HepG2 (cell line): ENCODE measurements around the gene MAPK12. TPM values are rescaled to one million over a fixed set of nuclear protein-coding genes. Genes with fewer than 3 reads are reported as not detected.

Experiments used
- ATAC-seq: fragments of 200-7000 bp; cut with Tn5 transposase; 3 replicates; pipeline ENCODE4 v1.9.1; 2020; ENCODE audit warnings: mild to moderate bottlenecking, moderate library complexity
- BruUV-seq: library from RNA; stranded (reverse); fragments of 400-500 nt; replicated peaks from 2 replicates; lab custom pipeline; 2021; lab: Mats Ljungman, UMichigan
- CTCF ChIA-PET: fragments of 300-600 bp; formaldehyde crosslinking; extraction: SDS; loops from one replicate; lab custom pipeline; 2021; ENCODE audit warnings: low total read pairs, inconsistent platforms, low intra/inter-chr PET ratio; lab: Yijun Ruan, JAX
- POLR2A ChIA-PET: fragments of 350-600 bp; sonication (Branson Sonifier 250); formaldehyde crosslinking; loops from one replicate; lab custom pipeline; 2020; ENCODE audit warnings: antibody characterized with exemption, inconsistent platforms; lab: Yijun Ruan, JAX
- DNase-seq: peaks from one replicate; pipeline ENCODE4 v3.0.0-alpha.2; 2015; ENCODE audit warnings: low spot score
- FAIRE-seq: peaks from 3 replicates; lab custom pipeline; 2011; peaks lifted over from hg19 to GRCh38; lab: Jason Lieb, UNC
- H2AFZ ChIP-seq: one replicate; pipeline ENCODE4 v1.6.1; 2011; ENCODE audit warnings: low read length, inconsistent platforms
- H3K27ac ChIP-seq: fragments of 300-600 bp; 3 replicates; pipeline ENCODE4 v1.8.0; 2011; ENCODE audit warnings: mixed run types, mild to moderate bottlenecking, mixed read lengths, low read length, inconsistent platforms; ENCODE audit not compliant: insufficient read depth; ENCODE audit errors: extremely low read length
- H3K27me3 ChIP-seq, 2 experiments: fragments of 200-600 bp in 1 of 2; 2 replicates in 1 of 2; 3 replicates in 1 of 2; pipeline versions ENCODE4 v1.6.0 to v1.8.0; 2011; ENCODE audit warnings: low read length in 2 of 2, mild to moderate bottlenecking in 2 of 2, moderate library complexity in 2 of 2, inconsistent platforms in 1 of 2; ENCODE audit not compliant: insufficient read depth in 2 of 2, control insufficient read depth in 1 of 2
- H3K36me3 ChIP-seq, 2 experiments: fragments of 200-600 bp in 1 of 2; replicated peaks in 1 of 2; 2 replicates in 1 of 2; 3 replicates in 1 of 2; pipeline versions ENCODE4 v1.5.1 to v1.8.0; 2011; ENCODE audit warnings: low read length in 2 of 2, inconsistent platforms in 1 of 2; ENCODE audit not compliant: insufficient read depth in 2 of 2, control insufficient read depth in 1 of 2
- H3K4me1 ChIP-seq: 2 replicates; pipeline ENCODE4 v1.5.1; 2012; ENCODE audit warnings: low read length, inconsistent platforms; ENCODE audit not compliant: insufficient read depth
- H3K4me2 ChIP-seq: 2 replicates; pipeline ENCODE4 v1.6.0; 2011; ENCODE audit warnings: low read depth, low read length, inconsistent platforms
- H3K4me3 ChIP-seq, 3 experiments: fragments of 200-600 bp in 1 of 3; sonication (generic), shearing (Covaris generic) in 1 of 3; replicated peaks in 1 of 3; 2 replicates each; pipeline ENCODE4 v1.5.1; 2011 to 2016; ENCODE audit warnings: low read length in 3 of 3, inconsistent platforms in 2 of 3, low read depth in 2 of 3, mild to moderate bottlenecking in 2 of 3, control low read depth in 1 of 3, mixed read lengths in 1 of 3; ENCODE audit not compliant: insufficient read depth in 1 of 3
- H3K79me2 ChIP-seq: one replicate; pipeline ENCODE4 v1.6.1; 2011; ENCODE audit warnings: low read length, inconsistent platforms; ENCODE audit not compliant: insufficient read depth
- H3K9ac ChIP-seq: 2 replicates; pipeline ENCODE4 v1.6.0; 2011; ENCODE audit warnings: mild to moderate bottlenecking, low read depth, low read length, inconsistent platforms; ENCODE audit not compliant: insufficient read depth
- H3K9me3 ChIP-seq: 2 replicates; pipeline ENCODE4 v1.5.1; 2012; ENCODE audit warnings: mild to moderate bottlenecking, low read length
- H4K20me1 ChIP-seq: 2 replicates; pipeline ENCODE4 v1.6.0; 2011; ENCODE audit warnings: inconsistent platforms, mild to moderate bottlenecking, low read length, moderate library complexity; ENCODE audit not compliant: insufficient read depth
- AHR ChIP-seq: IDR thresholded peaks from 2 replicates; pipeline ENCODE4 v1.6.1; 2018; ENCODE audit warnings: missing genetic modification reagents, missing compliant biosample characterization
- BRD4 ChIP-seq: sonication (generic); formaldehyde crosslinking; IDR thresholded peaks from 2 replicates; pipeline ENCODE4 v1.4.0; 2020; ENCODE audit warnings: missing genetic modification reagents
- ELK4 ChIP-seq: sonication (generic); formaldehyde crosslinking; IDR thresholded peaks from 2 replicates; pipeline ENCODE4 v1.9.0; 2021; ENCODE audit warnings: missing genetic modification reagents, borderline replicate concordance
- ETV5 ChIP-seq: IDR thresholded peaks from 2 replicates; pipeline ENCODE4 v1.6.1; 2018; ENCODE audit warnings: missing biosample characterization, missing genetic modification reagents, inconsistent platforms, borderline replicate concordance
- GATAD2A ChIP-seq: IDR thresholded peaks from 2 replicates; pipeline ENCODE4 v1.6.1; 2016
- HCFC1 ChIP-seq: fragments of 150-350 bp; IDR thresholded peaks from 2 replicates; pipeline ENCODE4 v1.6.1; 2014; ENCODE audit warnings: low read depth, low read length
- NFE2 ChIP-seq: sonication (generic); formaldehyde crosslinking; IDR thresholded peaks from 2 replicates; pipeline ENCODE4 v1.4.0; 2020; ENCODE audit warnings: missing genetic modification reagents
- SRSF4 ChIP-seq: fragments of 200-400 bp; formaldehyde crosslinking; IDR thresholded peaks from one replicate; pipeline ENCODE4 v1.6.1; 2018; ENCODE audit warnings: mild to moderate bottlenecking, low read depth, low read length, moderate library complexity; ENCODE audit not compliant: poor library complexity, severe bottlenecking
- SSRP1 ChIP-seq: IDR thresholded peaks from 2 replicates; pipeline ENCODE4 v1.6.1; 2016; ENCODE audit warnings: control low read depth
- TBP ChIP-seq: sonication (generic); formaldehyde crosslinking; IDR thresholded peaks from 2 replicates; pipeline ENCODE4 v1.5.0; 2020; ENCODE audit warnings: missing genetic modification reagents
- UBTF ChIP-seq: sonication (generic); formaldehyde crosslinking; IDR thresholded peaks from 2 replicates; pipeline ENCODE4 v1.4.0; 2020; ENCODE audit warnings: mild to moderate bottlenecking, missing genetic modification reagents
- ZBTB14 ChIP-seq: sonication (generic); formaldehyde crosslinking; IDR thresholded peaks from 2 replicates; pipeline ENCODE4 v1.4.0; 2020; ENCODE audit warnings: missing genetic modification reagents
- ZC3H4 ChIP-seq: sonication (generic); formaldehyde crosslinking; IDR thresholded peaks from 2 replicates; pipeline ENCODE4 v1.4.0; 2020; ENCODE audit warnings: missing genetic modification reagents, borderline replicate concordance
- ZFP36 ChIP-seq: fragments of 150-350 bp; IDR thresholded peaks from 2 replicates; pipeline ENCODE4 v1.6.1; 2018; ENCODE audit warnings: borderline replicate concordance, low read length, low read depth; ENCODE audit not compliant: partially characterized antibody
- ZNF337 ChIP-seq: sonication (generic); formaldehyde crosslinking; IDR thresholded peaks from 2 replicates; pipeline ENCODE4 v1.5.1; 2020; ENCODE audit warnings: missing genetic modification reagents, low read depth, mild to moderate bottlenecking, borderline replicate concordance
- ZNF589 ChIP-seq: sonication (generic); formaldehyde crosslinking; conservative IDR thresholded peaks from 2 replicates; pipeline ENCODE4 v1.8.0; 2022; ENCODE audit warnings: mild to moderate bottlenecking, moderate library complexity, missing genetic modification reagents
- ZNF616 ChIP-seq: sonication (generic); formaldehyde crosslinking; IDR thresholded peaks from 2 replicates; pipeline ENCODE4 v1.5.0; 2020; ENCODE audit warnings: low read depth, mild to moderate bottlenecking, missing genetic modification reagents
- ZNF891 ChIP-seq: sonication (generic); formaldehyde crosslinking; IDR thresholded peaks from 2 replicates; pipeline ENCODE4 v1.5.0; 2020; ENCODE audit warnings: mild to moderate bottlenecking, missing genetic modification reagents
- WGBS: methylation state at CpG from one replicate; pipeline ENCODE4 v1.1.6; 2017; ENCODE audit warnings: low lambda C conversion rate; 5-methylcytosine and 5-hydroxymethylcytosine counted together
- in situ Hi-C: cut with HindIII; loops from 2 replicates; pipeline ENCODE4 v1.10.0; 2017; ENCODE audit warnings: low pct_unique_long_range_greater_than_20kb; ENCODE audit not compliant: extremely low pct_ligation_motif_present
- intact Hi-C: fragments of 100-400 bp; cut with micrococcal nuclease; formaldehyde crosslinking; loops from one replicate; pipeline ENCODE4 v1.10.0; 2022; ENCODE audit not compliant: unreplicated experiment
- polyA plus RNA-seq, 8 experiments: library from polyadenylated mRNA; depleted of rRNA in 3 of 8; stranded (reverse) in 7 of 8; unstranded in 1 of 8; fragments of >200 nt; fragmentation: Illumina TruSeq in 4 of 8; extraction: Trizol in 4 of 8; gene quantifications; 2 replicates each; pipeline versions ENCODE4 v1.2.1 to v1.2.3, GENCODE V29; 2011 to 2016; ENCODE audit warnings: low read depth in 4 of 8, missing spikeins in 1 of 8, mixed read lengths in 1 of 8; ENCODE audit not compliant: insufficient read depth in 1 of 8
- total RNA-seq, 5 experiments: library from RNA; depleted of rRNA; stranded (reverse); fragments of >200 nt; fragmentation: Illumina TruSeq; extraction: Trizol; gene quantifications; 2 replicates each; pipeline ENCODE4 v1.2.3, GENCODE V29; 2016; ENCODE audit warnings: low read depth in 1 of 5

Gene MAPK12
- total and polyA plus RNA-seq, 2 of the 13 experiments (the other 11 are each of a cell fraction or from before 2014, with no cell fraction given) = 22.2 to 23.3 TPM

- H2AFZ ChIP-seq = no peak overlapping the region
- H3K27me3 ChIP-seq = no peaks in the 10 kb centered on the region; a peak in 1 of 5 replicates
- FAIRE-seq (no peak), ATAC-seq (no peak), DNase-seq (no peak)
- peaks cover 14% of the 10 kb centered on the region for H4K20me1 ChIP-seq
- intact Hi-C loops = no loop called here
- ChIA-PET CTCF (no interaction called here), POLR2A (no interaction called here)
- H3K9ac ChIP-seq = no peak overlapping the region
- no peak overlapping the region for H3K4me2 ChIP-seq
- peaks cover 45% of the 10 kb centered on the region for H3K79me2 ChIP-seq
- no peak overlapping the region for H3K4me3 ChIP-seq
- H3K9me3 ChIP-seq = no peaks in the 10 kb centered on the region
- in situ Hi-C loops = no loop called here
- BruUV-seq = no TSS peak
- H3K27ac ChIP-seq = no peak overlapping the region
- peaks cover 11 to 19% of the 10 kb centered on the region in 2 experiments; a peak in 4 of 5 replicates for H3K36me3 ChIP-seq
- WGBS = 90% methylated on average over 7 of the region's 9 CpGs
- peaks cover 9% of the 10 kb centered on the region; the same call in 1 of the 2 replicates for H3K4me1 ChIP-seq
- TF ChIP-seq ZC3H4 (CRISPR knock-in tag) (no peak), GATAD2A (CRISPR knock-in tag) (no peak), ELK4 (CRISPR knock-in tag) (no peak), SSRP1 (CRISPR knock-in tag) (no peak), AHR (CRISPR knock-in tag) (no peak), ZFP36 (no peak), SRSF4 (no peak), ETV5 (CRISPR knock-in tag) (no peak), HCFC1 (no peak), NFE2 (CRISPR knock-in tag) (no peak), ZBTB14 (no peak), TBP (CRISPR knock-in tag) (no peak), ZNF337 (CRISPR knock-in tag) (no peak), UBTF (CRISPR knock-in tag) (no peak), ZNF891 (CRISPR knock-in tag) (no peak), ZNF616 (no peak), BRD4 (CRISPR knock-in tag) (no peak), ZNF589 (CRISPR knock-in tag) (no peak)
These were observed 22.7 kb downstream of the MAPK12 start for GRCh38 chr22:50238755-50239154.
